GM10248 (cell line): ENCODE measurements around the gene CTIF.

Experiments used
- CTCF ChIA-PET: fragments of 300-600 bp; sonication (Branson Sonifier 250); formaldehyde crosslinking; extraction: SDS; loops from one replicate; lab custom pipeline; 2021; ENCODE audit warnings: antibody characterized with exemption; lab: Yijun Ruan, JAX
- POLR2A ChIA-PET: fragments of 350-650 bp; sonication (Branson Sonifier 250); formaldehyde crosslinking; extraction: SDS; loops from one replicate; lab custom pipeline; 2020; ENCODE audit warnings: antibody characterized with exemption; lab: Yijun Ruan, JAX
- DNase-seq: peaks from one replicate; pipeline ENCODE4 v3.0.0; 2012; ENCODE audit errors: extremely low spot score
- TF ChIP-seq, protein P1 (sequence below): IDR thresholded peaks from 2 replicates; pipeline ENCODE4 v1.5.1; 2012; ENCODE audit warnings: mild to moderate bottlenecking, low read depth; ENCODE audit errors: extremely low read depth, missing control alignments, control extremely low read depth

Gene CTIF

GRCh38 chr18:48741866-48742265 is 203.0 kb downstream of the CTIF start:
- ChIA-PET POLR2A (no interaction called here), CTCF (interaction anchor here (1.0 kb wide), 1 partner anchor 14 kb away, joined by 3 read pairs; no protein-coding TSS in a partner anchor)
- TF ChIP-seq, protein P1, sequence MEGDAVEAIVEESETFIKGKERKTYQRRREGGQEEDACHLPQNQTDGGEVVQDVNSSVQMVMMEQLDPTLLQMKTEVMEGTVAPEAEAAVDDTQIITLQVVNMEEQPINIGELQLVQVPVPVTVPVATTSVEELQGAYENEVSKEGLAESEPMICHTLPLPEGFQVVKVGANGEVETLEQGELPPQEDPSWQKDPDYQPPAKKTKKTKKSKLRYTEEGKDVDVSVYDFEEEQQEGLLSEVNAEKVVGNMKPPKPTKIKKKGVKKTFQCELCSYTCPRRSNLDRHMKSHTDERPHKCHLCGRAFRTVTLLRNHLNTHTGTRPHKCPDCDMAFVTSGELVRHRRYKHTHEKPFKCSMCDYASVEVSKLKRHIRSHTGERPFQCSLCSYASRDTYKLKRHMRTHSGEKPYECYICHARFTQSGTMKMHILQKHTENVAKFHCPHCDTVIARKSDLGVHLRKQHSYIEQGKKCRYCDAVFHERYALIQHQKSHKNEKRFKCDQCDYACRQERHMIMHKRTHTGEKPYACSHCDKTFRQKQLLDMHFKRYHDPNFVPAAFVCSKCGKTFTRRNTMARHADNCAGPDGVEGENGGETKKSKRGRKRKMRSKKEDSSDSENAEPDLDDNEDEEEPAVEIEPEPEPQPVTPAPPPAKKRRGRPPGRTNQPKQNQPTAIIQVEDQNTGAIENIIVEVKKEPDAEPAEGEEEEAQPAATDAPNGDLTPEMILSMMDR, result no peak
- DNase-seq, result no peak

DNA sequence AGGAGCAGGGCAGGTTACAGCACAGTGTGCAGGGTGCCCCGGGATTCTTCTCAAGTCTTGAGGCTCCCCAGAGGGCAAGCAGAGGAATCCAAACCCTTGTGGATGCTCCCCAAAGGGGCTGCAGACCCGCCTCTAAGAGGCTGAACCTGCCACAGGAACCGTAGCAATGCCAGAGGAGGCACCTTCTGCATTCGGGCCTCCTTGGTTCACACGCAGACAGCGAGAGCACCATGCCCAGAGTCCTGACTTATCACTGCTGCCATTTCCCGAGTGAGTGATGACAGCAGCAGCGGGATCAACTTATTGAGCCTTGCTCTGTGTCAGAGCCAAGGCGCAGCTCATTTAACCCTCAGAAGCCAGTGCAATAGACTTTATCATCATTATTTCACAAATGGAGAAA is 203.5 kb downstream of the CTIF start:
- ChIA-PET CTCF (interaction anchor here (1.0 kb wide), 1 partner anchor 14 kb away, joined by 3 read pairs; no protein-coding TSS in a partner anchor), POLR2A (no interaction called here)
- DNase-seq, result no peak
- TF ChIP-seq, protein P1, result no peak

- no peak for DNase-seq
- TF ChIP-seq, protein P1, result no peak
- CTCF ChIA-PET, result interaction anchor here (1.0 kb wide), 1 partner anchor 13 kb away, joined by 3 read pairs; no protein-coding TSS in a partner anchor
Observed at GRCh38 chr18:48742706-48743475, 204.1 kb downstream of the CTIF start.

GRCh38 chr18:48743886-48744285 is 205.1 kb downstream of the CTIF start:
- TF ChIP-seq, protein P1, result no peak
- ChIA-PET POLR2A (no interaction called here), CTCF (no interaction called here)
- no peak for DNase-seq

More at GRCh38 chr18:48742706-48743475, 204.1 kb downstream of the CTIF start:
- POLR2A ChIA-PET, result no interaction called here

- TF ChIP-seq, protein P1, result no peak
- CTCF ChIA-PET, result no interaction called here
- POLR2A ChIA-PET, result no interaction called here
- DNase-seq, result no peak
Observed at GRCh38 chr18:48745293-48745692, 206.5 kb downstream of the CTIF start.

DNA sequence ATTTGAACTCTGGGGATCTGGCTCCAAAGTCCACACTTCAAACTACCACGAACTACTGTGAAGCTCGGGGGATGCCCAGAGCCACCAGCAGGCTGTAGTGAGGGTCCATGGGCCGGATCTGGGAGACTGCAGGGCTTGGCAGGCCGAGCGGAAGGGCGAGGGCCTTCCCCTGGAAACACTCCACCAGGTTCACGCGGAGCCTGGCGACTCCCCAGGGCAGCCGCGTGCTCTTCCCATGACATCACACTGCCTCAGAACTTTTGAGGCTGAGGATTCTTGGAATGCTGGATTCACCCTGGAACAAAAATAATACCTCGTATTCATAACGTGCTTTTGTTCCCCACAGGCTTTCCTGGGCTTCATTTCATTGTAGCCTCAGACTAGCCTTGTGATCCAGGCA is 210.9 kb downstream of the CTIF start:
- TF ChIP-seq, protein P1, result no peak
- DNase-seq, result no peak
- POLR2A ChIA-PET, result no interaction called here
- CTCF ChIA-PET, result interaction anchor here (1.0 to 2.1 kb wide), 4 partner anchors 17 to 85 kb away, joined by 3 to 4 read pairs (median 4); no protein-coding TSS in a partner anchor
